Endothelial cell of umbilical vein (primary cell): ENCODE results near the gene TMEM108. TPM values are rescaled to one million over a fixed set of nuclear protein-coding genes. Genes with fewer than 3 reads are reported as not detected.

Source experiments
- BruUV-seq: library from RNA; stranded (reverse); fragments of 400-500 nt; replicated peaks from 2 replicates; lab custom pipeline; 2021; lab: Mats Ljungman, UMichigan
- CTCF ChIA-PET: fragments of 300-600, 350-600 bp; sonication (Branson Sonifier 250); formaldehyde crosslinking; loops from one replicate; lab custom pipeline; 2021; ENCODE audit warnings: antibody characterized with exemption, inconsistent platforms; lab: Charles Lee
- POLR2A ChIA-PET: fragments of 300-600, 350-600 bp; sonication (Branson Sonifier 250); formaldehyde crosslinking; loops from one replicate; lab custom pipeline; 2021; ENCODE audit warnings: antibody characterized with exemption, inconsistent platforms; lab: Charles Lee
- DNase-seq: peaks from one replicate; pipeline ENCODE4 v3.0.0-alpha.2; 2011; ENCODE audit warnings: low read depth, low spot score
- FAIRE-seq: peaks from 2 replicates; lab custom pipeline; 2011; peaks lifted over from hg19 to GRCh38; lab: Jason Lieb, UNC
- H2AFZ ChIP-seq: 2 replicates; pipeline ENCODE4 v1.6.0; 2012; ENCODE audit warnings: low read depth, low read length, control low read depth, inconsistent platforms
- H3K27ac ChIP-seq: 2 replicates; pipeline ENCODE4 v1.5.1; 2011; ENCODE audit warnings: low read depth, mild to moderate bottlenecking, control low read depth, low read length, moderate library complexity; ENCODE audit not compliant: insufficient read depth
- H3K27me3 ChIP-seq, 2 experiments: 2 replicates each; pipeline versions ENCODE4 v1.6.0 to v1.6.1; 2011; ENCODE audit warnings: low read length in 2 of 2, mixed read lengths in 1 of 2; ENCODE audit not compliant: control insufficient read depth in 2 of 2, insufficient read depth in 2 of 2
- H3K36me3 ChIP-seq, 2 experiments: 2 replicates in 1 of 2; 3 replicates in 1 of 2; pipeline ENCODE4 v1.5.1; 2011; ENCODE audit warnings: low read length in 2 of 2, mild to moderate bottlenecking in 1 of 2, moderate library complexity in 1 of 2; ENCODE audit not compliant: control insufficient read depth in 2 of 2, insufficient read depth in 2 of 2; ENCODE audit errors: extremely low read depth in 1 of 2
- H3K4me1 ChIP-seq: 3 replicates; pipeline ENCODE4 v1.5.1; 2011; ENCODE audit warnings: mild to moderate bottlenecking, low read length; ENCODE audit not compliant: control insufficient read depth, insufficient read depth; ENCODE audit errors: extremely low read depth
- H3K4me2 ChIP-seq: 2 replicates; pipeline ENCODE4 v1.6.1; 2011; ENCODE audit warnings: low read length, control low read depth, mixed read lengths; ENCODE audit not compliant: insufficient read depth
- H3K4me3 ChIP-seq, 3 experiments: fragments of 200-600 bp in 1 of 3; sonication (generic), shearing (Covaris generic) in 1 of 3; replicated peaks in 1 of 3; 2 replicates each; pipeline ENCODE4 v1.5.1; 2011 to 2016; ENCODE audit warnings: control low read depth in 3 of 3, low read length in 3 of 3, mild to moderate bottlenecking in 2 of 3, inconsistent platforms in 1 of 3, low read depth in 1 of 3, moderate library complexity in 1 of 3; ENCODE audit not compliant: insufficient read depth in 1 of 3
- H3K79me2 ChIP-seq: 2 replicates; pipeline ENCODE4 v1.6.0; 2012; ENCODE audit warnings: low read length, inconsistent platforms; ENCODE audit not compliant: control insufficient read depth, insufficient read depth
- H3K9ac ChIP-seq: replicated peaks from 2 replicates; pipeline ENCODE3; 2011; ENCODE audit warnings: low read length, control low read depth; ENCODE audit not compliant: insufficient read depth; ENCODE audit errors: extremely low read depth
- H3K9me1 ChIP-seq: replicated peaks from 3 replicates; pipeline ENCODE4 v1.6.0; 2011; ENCODE audit warnings: mild to moderate bottlenecking, low read length; ENCODE audit not compliant: control insufficient read depth, insufficient read depth; ENCODE audit errors: extremely low read depth
- H3K9me3 ChIP-seq: replicated peaks from 2 replicates; pipeline ENCODE4 v1.5.1; 2012; ENCODE audit warnings: low read length, inconsistent platforms; ENCODE audit not compliant: control insufficient read depth, insufficient read depth
- H4K20me1 ChIP-seq: replicated peaks from 2 replicates; pipeline ENCODE3; 2011; ENCODE audit warnings: mild to moderate bottlenecking, low read length; ENCODE audit not compliant: control insufficient read depth, insufficient read depth; ENCODE audit errors: extremely low read depth
- EZH2 ChIP-seq: IDR thresholded peaks from 2 replicates; pipeline ENCODE4 v1.6.1; 2012; ENCODE audit warnings: borderline replicate concordance, low read depth, mild to moderate bottlenecking, moderate library complexity, low read length, inconsistent platforms; ENCODE audit not compliant: severe bottlenecking
- FOS ChIP-seq: IDR thresholded peaks from 2 replicates; pipeline ENCODE4 v1.6.1; 2011; ENCODE audit warnings: mild to moderate bottlenecking, low read length, moderate library complexity, borderline replicate concordance; ENCODE audit not compliant: insufficient read depth
- GATA2 ChIP-seq: IDR thresholded peaks from 2 replicates; pipeline ENCODE4 v1.7.0; 2011; ENCODE audit warnings: low read depth, mild to moderate bottlenecking, moderate library complexity, mixed read lengths, low read length; ENCODE audit not compliant: insufficient read length, insufficient read depth
- MAX ChIP-seq: IDR thresholded peaks from 2 replicates; pipeline ENCODE4 v1.6.1; 2011; ENCODE audit not compliant: insufficient read depth, insufficient read length
- POLR2A ChIP-seq: IDR thresholded peaks from 2 replicates; pipeline ENCODE4 v1.6.1; 2012; ENCODE audit warnings: low read depth, mild to moderate bottlenecking, control low read depth, low read length
- POLR2AphosphoS5 ChIP-seq: IDR thresholded peaks from 2 replicates; pipeline ENCODE4 v1.6.1; 2012; ENCODE audit warnings: low read depth, mild to moderate bottlenecking, control low read depth, low read length, moderate library complexity; ENCODE audit not compliant: insufficient read depth
- dilution Hi-C: fragments of 300-500 bp; cut with MboI; formaldehyde crosslinking; loops from one replicate; pipeline ENCODE4 v1.15.0; 2019; ENCODE audit warnings: low sequenced_read_pairs; ENCODE audit not compliant: extremely low pct_ligation_motif_present
- intact Hi-C: fragments of 100-400 bp; cut with micrococcal nuclease; formaldehyde crosslinking; loops from one replicate; pipeline ENCODE4 v1.10.0; 2022
- polyA plus RNA-seq, 4 experiments: library from polyadenylated mRNA; depleted of rRNA in 3 of 4; stranded (reverse) in 3 of 4; unstranded in 1 of 4; fragments of >200 nt; gene quantifications; 2 replicates each; pipeline versions ENCODE4 v1.2.1 to v1.2.3, GENCODE V29; 2011 to 2012; ENCODE audit warnings: missing spikeins in 1 of 4
- total RNA-seq: library from RNA; stranded (reverse); gene quantifications from 2 replicates; pipeline ENCODE4 v1.2.3, GENCODE V29; 2021
- TF ChIP-seq, protein P1 (sequence below), 2 donors: IDR thresholded peaks; 1 replicate in 1 of 2; 2 replicates in 1 of 2; pipeline ENCODE4 v1.5.1; 2011; ENCODE audit warnings: low read length in 2 of 2, mild to moderate bottlenecking in 2 of 2, moderate library complexity in 2 of 2, control low read depth in 1 of 2, inconsistent platforms in 1 of 2, low read depth in 1 of 2; ENCODE audit not compliant: insufficient read depth in 1 of 2; ENCODE audit errors: extremely low read depth in 1 of 2

TMEM108 gene
- total and polyA plus RNA-seq, 2 donors (not counting 3 experiments of a cell fraction or from before 2014, with no cell fraction given), result 0.40 to 1.1 TPM

- DNase-seq (no peak), FAIRE-seq (no peak)
- dilution Hi-C loops (no loop called here), intact Hi-C loops (no loop called here)
- Histone ChIP-seq H2AFZ (no peak overlapping the region), H3K36me3 (no peaks in the 10 kb centered on the region), H4K20me1 (no peaks in the 10 kb centered on the region), H3K4me3 (no peak overlapping the region), H3K9me3 (no peaks in the 10 kb centered on the region), H3K79me2 (no peaks in the 10 kb centered on the region), H3K4me1 (no peaks in the 10 kb centered on the region), H3K9ac (no peak overlapping the region), H3K4me2 (no peak overlapping the region), H3K9me1 (no peaks in the 10 kb centered on the region), H3K27me3 (peaks cover 6 to 9% of the 10 kb centered on the region in 2 experiments), H3K27ac (no peak overlapping the region)
- ChIA-PET CTCF (interaction anchor here (0.6 to 2.2 kb wide), 4 partner anchors 10 to 688 kb away, joined by 3 to 12 read pairs (median 8); no protein-coding TSS in a partner anchor), POLR2A (no interaction called here)
- no TSS peak for BruUV-seq
- TF ChIP-seq FOS, result no peak
- no peak for TF ChIP-seq POLR2A
- TF ChIP-seq MAX, result no peak
- TF ChIP-seq EZH2, result no peak
- TF ChIP-seq, protein P1, sequence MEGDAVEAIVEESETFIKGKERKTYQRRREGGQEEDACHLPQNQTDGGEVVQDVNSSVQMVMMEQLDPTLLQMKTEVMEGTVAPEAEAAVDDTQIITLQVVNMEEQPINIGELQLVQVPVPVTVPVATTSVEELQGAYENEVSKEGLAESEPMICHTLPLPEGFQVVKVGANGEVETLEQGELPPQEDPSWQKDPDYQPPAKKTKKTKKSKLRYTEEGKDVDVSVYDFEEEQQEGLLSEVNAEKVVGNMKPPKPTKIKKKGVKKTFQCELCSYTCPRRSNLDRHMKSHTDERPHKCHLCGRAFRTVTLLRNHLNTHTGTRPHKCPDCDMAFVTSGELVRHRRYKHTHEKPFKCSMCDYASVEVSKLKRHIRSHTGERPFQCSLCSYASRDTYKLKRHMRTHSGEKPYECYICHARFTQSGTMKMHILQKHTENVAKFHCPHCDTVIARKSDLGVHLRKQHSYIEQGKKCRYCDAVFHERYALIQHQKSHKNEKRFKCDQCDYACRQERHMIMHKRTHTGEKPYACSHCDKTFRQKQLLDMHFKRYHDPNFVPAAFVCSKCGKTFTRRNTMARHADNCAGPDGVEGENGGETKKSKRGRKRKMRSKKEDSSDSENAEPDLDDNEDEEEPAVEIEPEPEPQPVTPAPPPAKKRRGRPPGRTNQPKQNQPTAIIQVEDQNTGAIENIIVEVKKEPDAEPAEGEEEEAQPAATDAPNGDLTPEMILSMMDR (IDR thresholded peaks at IDR 0.05; ENCODE audit: extremely low read depth in 1 of 2, insufficient read depth in 1 of 2, low read depth in 1 of 2, low read length in 2 of 2), result no peak
- TF ChIP-seq POLR2AphosphoS5, result no peak
- no peak for TF ChIP-seq GATA2
Observed at GRCh38 chr3:133414021-133414392, 375.8 kb downstream of the TMEM108 start.
